Measurements from ENCODE around the gene MAOB.

GRCh38 chrX:43735534-43735933 is 146.7 kb downstream of the MAOB start:
- TF ChIP-seq POLR2AphosphoS5 (IDR thresholded peaks at IDR 0.05; ENCODE audit: borderline replicate concordance, low read depth, low read length) (no peak), FOXP2 (optimal IDR thresholded peaks at IDR 0.05; ENCODE audit: control extremely low read depth, extremely low read length, insufficient read depth) (no peak), EZH2 (IDR thresholded peaks at IDR 0.05) (no peak)
